Activated T-helper 1 cell treated with anti-CD3 and anti-CD28 coated beads, Interleukin-2, amount 50 U/mL, for 16 hours (primary cell): ENCODE results near the gene GPRASP1.
"Not testable (repeated sequence)": the region's sequence is repeated elsewhere in the genome, so short reads cannot be mapped to it uniquely, and the experiment has no call there.

Experiments
- DNase-seq, 2 donors: peaks; one replicate each; pipeline ENCODE4 v3.0.0-alpha.2; 2020; ENCODE audit warnings: low read depth in 1 of 2, low spot score in 1 of 2

Gene GPRASP1

GRCh38 chrX:102651242-102652011, at the start of gene GPRASP1:
Gene GPRASP1 (plus strand): TSS chrX:102651483. CDS start chrX:102653914, 2,431 bp downstream.
- peak; percentile 30 to 35 for DNase-seq

GRCh38 chrX:102604327-102604726, 47.0 kb upstream of the GPRASP1 start:
- no peak for DNase-seq

GRCh38 chrX:102606115-102606514, 45.2 kb upstream of the GPRASP1 start:
- no peak for DNase-seq

GRCh38 chrX:102610905-102611304, 40.4 kb upstream of the GPRASP1 start:
- no peak for DNase-seq

- no peak for DNase-seq
Observed at GRCh38 chrX:102624105-102624504, 27.2 kb upstream of the GPRASP1 start.

- DNase-seq: no peak
Observed at GRCh38 chrX:102627640-102628039, 23.6 kb upstream of the GPRASP1 start.

- no peak for DNase-seq
Observed at GRCh38 chrX:102637561-102637960, 13.7 kb upstream of the GPRASP1 start.

- no peak for DNase-seq
Observed at GRCh38 chrX:102650903-102651241, 411 bp upstream of the GPRASP1 start.

GRCh38 chrX:102652031-102652688, 877 bp downstream of the GPRASP1 start:
- DNase-seq: peak in 1 of 2 donors; percentile 29

- DNase-seq: no peak
Observed at GRCh38 chrX:102654696-102655095, 3.4 kb downstream of the GPRASP1 start.

GRCh38 chrX:102658556-102658955, 7.3 kb downstream of the GPRASP1 start:
- no peak for DNase-seq

- peak; percentile 58 to 63 for DNase-seq
Observed at GRCh38 chrX:102659790-102660757, 8.8 kb downstream of the GPRASP1 start.

GRCh38 chrX:102663820-102664219, 12.5 kb downstream of the GPRASP1 start:
- not testable (repeated sequence) for DNase-seq

GRCh38 chrX:102667034-102667433, 15.8 kb downstream of the GPRASP1 start:
- DNase-seq: not testable (repeated sequence)

GRCh38 chrX:102669526-102669925, 18.2 kb downstream of the GPRASP1 start:
- no peak for DNase-seq

- DNase-seq: no peak
Observed at GRCh38 chrX:102672856-102673255, 21.6 kb downstream of the GPRASP1 start.

- DNase-seq: not testable (repeated sequence)
Observed at GRCh38 chrX:102677479-102677878, 26.2 kb downstream of the GPRASP1 start.

- no peak for DNase-seq
Observed at GRCh38 chrX:102684772-102685520, 33.7 kb downstream of the GPRASP1 start.

- DNase-seq: no peak
Observed at GRCh38 chrX:102694749-102695148, 43.5 kb downstream of the GPRASP1 start.

GRCh38 chrX:102696306-102696705, 45.0 kb downstream of the GPRASP1 start:
- no peak for DNase-seq

GRCh38 chrX:102697494-102697893, 46.2 kb downstream of the GPRASP1 start:
- no peak for DNase-seq
